Type B pancreatic cell (in vitro differentiated cells): ENCODE results near the gene MED22. TPM values are rescaled to one million over a fixed set of nuclear protein-coding genes. Genes with fewer than 3 reads are reported as not detected.
"Not testable (repeated sequence)": the region's sequence is repeated elsewhere in the genome, so short reads cannot be mapped to it uniquely, and the experiment has no call there.

Experiments used
- DNase-seq: peaks from one replicate; pipeline ENCODE4 v3.0.0; 2021; ENCODE audit warnings: mixed read lengths; ENCODE audit not compliant: unreplicated experiment; ENCODE audit errors: extremely low spot score
- H3K27ac Mint-ChIP-seq: 2 replicates; pipeline ENCODE4 v1.8.0; 2021; ENCODE audit warnings: mild to moderate bottlenecking, mixed read lengths
- H3K27me3 Mint-ChIP-seq: 2 replicates; pipeline ENCODE4 v1.8.0; 2021; ENCODE audit warnings: mixed read lengths
- H3K36me3 Mint-ChIP-seq: 2 replicates; pipeline ENCODE4 v1.8.0; 2021; ENCODE audit warnings: mixed read lengths
- H3K4me1 Mint-ChIP-seq: one replicate; pipeline ENCODE4 v1.8.0; 2021; ENCODE audit warnings: mixed read lengths; ENCODE audit not compliant: unreplicated experiment
- H3K4me3 Mint-ChIP-seq: 2 replicates; pipeline ENCODE4 v1.8.0; 2021; ENCODE audit warnings: mild to moderate bottlenecking, mixed read lengths
- H3K9me3 Mint-ChIP-seq: 2 replicates; pipeline ENCODE4 v1.8.0; 2021; ENCODE audit warnings: mixed read lengths
- total RNA-seq: library from RNA; stranded (reverse); gene quantifications from 2 replicates; pipeline ENCODE4 v1.2.1, GENCODE V29; 2021; ENCODE audit warnings: low replicate concordance
- TF ChIP-seq, protein P1 (sequence below): fragments of 200-600 bp; sonication (generic); conservative IDR thresholded peaks from 2 replicates; pipeline ENCODE4 v1.5.0; 2021; ENCODE audit warnings: antibody characterized with exemption, mild to moderate bottlenecking

MED22 gene
- total RNA-seq, 1 donor from 2014 or later = 38.2 TPM

DNA sequence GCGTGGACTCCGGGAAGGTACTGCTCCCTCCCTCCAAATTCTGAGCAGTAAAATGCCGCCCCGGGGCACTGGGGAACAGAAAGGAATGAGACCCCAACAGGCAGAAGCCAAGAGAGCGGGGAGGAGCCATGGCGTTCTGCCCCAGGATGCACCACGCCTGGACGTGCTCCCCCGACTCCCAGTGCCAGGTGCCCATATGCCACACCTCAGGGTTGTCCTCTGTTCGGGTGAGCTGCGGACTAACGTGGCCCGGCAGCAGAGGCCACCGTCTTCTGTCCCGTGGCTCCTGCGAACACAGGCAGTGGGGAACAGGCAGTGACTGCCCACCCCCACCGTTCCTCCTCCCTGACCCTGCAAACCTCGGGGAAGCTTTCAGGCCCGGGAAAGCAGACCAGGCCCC is 16.7 kb downstream of the MED22 start:
- Mint-ChIP-seq H3K27ac (no peak overlapping the region), H3K4me3 (no peak overlapping the region), H3K9me3 (no peaks in the 10 kb centered on the region), H3K4me1 (peaks cover 14% of the 10 kb centered on the region), H3K36me3 (peaks cover 21% of the 10 kb centered on the region), H3K27me3 (no peaks in the 10 kb centered on the region)
- no peak for DNase-seq
- TF ChIP-seq, protein P1, sequence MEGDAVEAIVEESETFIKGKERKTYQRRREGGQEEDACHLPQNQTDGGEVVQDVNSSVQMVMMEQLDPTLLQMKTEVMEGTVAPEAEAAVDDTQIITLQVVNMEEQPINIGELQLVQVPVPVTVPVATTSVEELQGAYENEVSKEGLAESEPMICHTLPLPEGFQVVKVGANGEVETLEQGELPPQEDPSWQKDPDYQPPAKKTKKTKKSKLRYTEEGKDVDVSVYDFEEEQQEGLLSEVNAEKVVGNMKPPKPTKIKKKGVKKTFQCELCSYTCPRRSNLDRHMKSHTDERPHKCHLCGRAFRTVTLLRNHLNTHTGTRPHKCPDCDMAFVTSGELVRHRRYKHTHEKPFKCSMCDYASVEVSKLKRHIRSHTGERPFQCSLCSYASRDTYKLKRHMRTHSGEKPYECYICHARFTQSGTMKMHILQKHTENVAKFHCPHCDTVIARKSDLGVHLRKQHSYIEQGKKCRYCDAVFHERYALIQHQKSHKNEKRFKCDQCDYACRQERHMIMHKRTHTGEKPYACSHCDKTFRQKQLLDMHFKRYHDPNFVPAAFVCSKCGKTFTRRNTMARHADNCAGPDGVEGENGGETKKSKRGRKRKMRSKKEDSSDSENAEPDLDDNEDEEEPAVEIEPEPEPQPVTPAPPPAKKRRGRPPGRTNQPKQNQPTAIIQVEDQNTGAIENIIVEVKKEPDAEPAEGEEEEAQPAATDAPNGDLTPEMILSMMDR = no peak

- not testable (repeated sequence) for DNase-seq, H3K9me3 Mint-ChIP-seq, H3K27me3 Mint-ChIP-seq, H3K4me1 Mint-ChIP-seq, H3K4me3 Mint-ChIP-seq
- Mint-ChIP-seq H3K27ac (peak overlapping the region; percentile 74), H3K36me3 (peaks cover 16% of the 10 kb centered on the region)
- TF ChIP-seq, protein P1 = peak; percentile 72
Measured at GRCh38 chr9:133329306-133330156, 18.4 kb downstream of the MED22 start.

DNA sequence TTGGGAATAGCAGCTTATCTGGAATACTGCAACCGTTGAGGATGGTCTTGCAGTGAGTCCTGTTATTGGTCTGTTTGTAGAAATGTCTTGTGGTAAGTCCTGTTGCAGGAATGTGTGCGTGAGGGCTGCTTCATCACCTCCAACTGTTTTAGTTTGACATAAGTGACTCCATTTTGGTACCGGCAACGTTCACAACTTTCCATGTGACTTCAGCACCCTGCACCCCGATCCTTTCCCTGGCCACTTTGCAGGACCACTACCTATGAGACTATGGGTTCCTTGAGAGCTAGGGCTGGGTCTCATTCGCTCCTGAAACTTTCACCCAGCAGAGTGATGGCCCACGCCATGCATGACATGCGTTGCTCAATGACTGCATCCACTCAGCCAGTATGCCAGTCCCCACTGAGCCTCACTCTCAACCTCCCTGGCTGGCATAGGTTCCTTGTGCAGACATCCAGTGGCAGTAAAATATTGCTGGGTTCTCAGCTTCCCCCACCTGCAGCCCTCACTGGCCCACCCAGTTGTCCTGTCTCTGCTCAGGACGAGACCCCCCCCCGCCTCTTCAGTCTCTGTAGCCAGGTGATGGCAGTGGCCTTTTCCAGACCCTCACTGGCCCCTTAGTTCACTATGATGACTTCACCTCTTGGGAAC is 20.0 kb downstream of the MED22 start:
- no peaks in the 10 kb centered on the region for H3K27me3 Mint-ChIP-seq

DNA sequence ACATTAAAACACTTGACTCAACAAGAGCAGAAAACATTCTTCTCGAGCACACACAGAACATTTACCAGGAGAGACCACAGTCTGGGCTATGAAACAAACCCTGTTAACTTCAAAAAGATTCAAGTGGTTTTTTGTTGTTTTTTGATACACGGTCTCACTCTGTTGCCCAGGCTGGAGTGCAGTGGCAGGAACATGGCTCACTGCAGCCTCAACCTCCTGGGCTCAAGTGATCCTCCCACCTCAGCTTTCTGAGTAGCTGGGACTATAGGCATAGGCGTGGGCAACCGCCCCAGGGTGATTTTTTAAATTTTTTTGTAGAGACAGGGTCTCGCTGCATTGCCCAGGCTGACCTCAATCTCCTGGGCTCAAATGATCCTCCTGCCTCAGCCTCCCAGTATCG is 20.9 kb downstream of the MED22 start:
- not testable (repeated sequence) for H3K4me3 Mint-ChIP-seq, H3K4me1 Mint-ChIP-seq, H3K9me3 Mint-ChIP-seq, H3K27me3 Mint-ChIP-seq, DNase-seq, H3K27ac Mint-ChIP-seq
- H3K36me3 Mint-ChIP-seq = peaks cover 16% of the 10 kb centered on the region

More for the DNA sequence above, 20.0 kb downstream of the MED22 start:
- DNase-seq = no peak
- peaks cover 5% of the 10 kb centered on the region for H3K9me3 Mint-ChIP-seq
- TF ChIP-seq, protein P1 = no peak
- no peaks in the 10 kb centered on the region for H3K4me1 Mint-ChIP-seq
- no peak overlapping the region for H3K27ac Mint-ChIP-seq
- no peak overlapping the region for H3K4me3 Mint-ChIP-seq
- peaks cover 16% of the 10 kb centered on the region for H3K36me3 Mint-ChIP-seq

- H3K9me3 Mint-ChIP-seq = peaks cover 5% of the 10 kb centered on the region
- peaks cover 4% of the 10 kb centered on the region for H3K36me3 Mint-ChIP-seq
- H3K27ac Mint-ChIP-seq = no peak overlapping the region
- H3K4me3 Mint-ChIP-seq = no peak overlapping the region
- H3K4me1 Mint-ChIP-seq = no peaks in the 10 kb centered on the region
- TF ChIP-seq, protein P1 = no peak
- no peaks in the 10 kb centered on the region for H3K27me3 Mint-ChIP-seq
- DNase-seq = no peak
Measured at GRCh38 chr9:133323991-133324703, 23.8 kb downstream of the MED22 start.
